HG02759 (cell line): ENCODE measurements around the gene SIK3.
A peak's percentile ranks its signal among the peaks of the same experiment; 100 is the strongest.

Source experiments
- ATAC-seq: cut with Tn5 transposase; IDR thresholded peaks from one replicate; pipeline ENCODE4 v1.9.1; 2021; ENCODE audit warnings: mild to moderate bottlenecking, moderate library complexity; ENCODE audit not compliant: unreplicated experiment

Gene SIK3

DNA sequence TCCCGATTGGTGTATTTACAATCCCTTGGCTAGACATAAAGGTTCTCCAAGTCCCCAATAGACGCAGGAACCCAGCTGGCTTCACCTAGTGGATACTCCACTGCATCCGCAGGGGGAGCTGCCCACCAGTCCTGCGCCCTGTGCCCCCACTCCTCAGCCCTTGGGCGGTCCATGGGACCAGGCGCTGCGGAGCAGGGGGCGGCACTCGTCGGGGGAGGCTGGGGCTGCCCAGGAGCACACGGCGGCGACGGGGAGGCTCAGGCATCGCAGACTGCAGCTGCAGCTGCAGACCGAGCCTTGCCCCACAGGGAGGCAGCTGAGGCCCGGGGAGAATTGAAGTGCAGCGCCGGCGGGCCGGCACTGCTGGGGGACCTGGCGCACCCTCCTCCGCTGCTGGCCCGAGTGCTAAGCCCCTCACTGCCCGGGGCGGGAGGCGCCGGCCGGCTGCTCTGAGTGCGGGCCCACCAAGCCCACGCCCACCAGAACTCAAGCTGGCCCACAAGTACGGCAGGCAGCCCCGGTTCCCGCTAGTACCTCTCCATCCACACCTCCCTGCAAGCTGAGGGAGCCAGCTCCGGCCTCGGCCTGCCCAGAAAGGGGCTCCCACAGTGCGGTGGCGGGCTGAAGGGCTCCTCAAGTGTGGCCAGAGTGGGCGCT lies 12.2 kb upstream of the SIK3 start:
- no peak for ATAC-seq

GRCh38 chr11:117107701-117108590 lies 9.7 kb upstream of the SIK3 start:
- no peak for ATAC-seq

DNA sequence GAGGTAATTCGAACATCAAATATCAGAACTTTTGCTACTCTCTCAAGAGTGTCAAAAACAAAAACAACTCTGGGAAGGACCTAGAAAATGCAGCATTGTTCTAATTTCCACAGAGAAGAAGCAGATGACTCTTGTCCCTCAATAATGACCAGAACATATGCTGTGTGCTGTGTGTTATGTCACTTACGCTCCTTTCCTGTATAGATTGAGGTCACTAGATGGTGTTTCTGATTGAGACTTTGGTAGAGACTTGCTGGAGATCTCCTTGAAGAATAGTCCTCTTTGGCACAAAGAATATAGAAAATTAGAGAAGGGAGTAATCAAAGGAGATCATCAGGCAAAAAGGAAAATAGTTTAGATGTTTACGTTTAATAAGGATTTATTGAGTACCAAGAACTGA lies 2.3 kb upstream of the SIK3 start:
- no peak for ATAC-seq

DNA sequence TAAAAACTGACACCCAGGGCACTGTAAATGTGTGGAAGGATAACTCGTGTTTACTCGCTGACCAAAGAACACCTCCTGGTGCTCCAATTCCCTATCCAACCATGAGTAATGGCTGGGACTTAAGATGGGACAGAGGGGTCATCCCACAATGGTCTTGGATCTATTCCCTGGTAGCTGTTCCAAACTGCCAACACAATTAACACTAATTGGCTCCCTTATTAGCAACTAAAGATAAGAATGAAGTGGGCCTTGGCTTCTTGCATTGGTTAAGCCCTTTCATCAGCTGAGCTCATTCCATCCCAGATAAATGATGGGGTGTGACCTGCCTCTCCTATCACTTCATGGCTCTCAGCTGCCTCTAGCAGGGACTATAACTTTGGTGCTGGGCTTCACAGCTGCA lies 1.5 kb upstream of the SIK3 start:
- ATAC-seq = no peak

GRCh38 chr11:117097389-117098268 lies 599 bp downstream of the SIK3 start:
- peak; percentile 37 for ATAC-seq

DNA sequence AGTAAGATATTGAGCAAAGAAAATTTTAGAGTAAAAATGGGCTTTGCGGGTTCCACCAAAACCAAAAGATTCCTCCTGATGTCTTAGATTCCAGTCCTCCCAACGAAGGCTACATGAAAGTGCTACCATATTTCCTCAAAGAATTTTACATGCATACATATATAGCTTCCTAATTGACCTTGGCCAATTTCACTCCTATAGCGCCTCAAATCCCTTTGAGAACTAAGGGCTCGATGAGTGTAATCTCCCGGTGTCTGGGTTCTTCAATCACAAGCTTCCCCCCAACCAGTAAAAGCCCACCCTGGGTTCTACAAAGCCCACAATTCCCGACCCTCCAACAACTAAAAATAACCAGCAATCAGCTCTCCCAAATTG lies 1.2 kb downstream of the SIK3 start:
- no peak for ATAC-seq

- peak; percentile 30 for ATAC-seq
Measured at GRCh38 chr11:117096201-117096991, 1.8 kb downstream of the SIK3 start.

DNA sequence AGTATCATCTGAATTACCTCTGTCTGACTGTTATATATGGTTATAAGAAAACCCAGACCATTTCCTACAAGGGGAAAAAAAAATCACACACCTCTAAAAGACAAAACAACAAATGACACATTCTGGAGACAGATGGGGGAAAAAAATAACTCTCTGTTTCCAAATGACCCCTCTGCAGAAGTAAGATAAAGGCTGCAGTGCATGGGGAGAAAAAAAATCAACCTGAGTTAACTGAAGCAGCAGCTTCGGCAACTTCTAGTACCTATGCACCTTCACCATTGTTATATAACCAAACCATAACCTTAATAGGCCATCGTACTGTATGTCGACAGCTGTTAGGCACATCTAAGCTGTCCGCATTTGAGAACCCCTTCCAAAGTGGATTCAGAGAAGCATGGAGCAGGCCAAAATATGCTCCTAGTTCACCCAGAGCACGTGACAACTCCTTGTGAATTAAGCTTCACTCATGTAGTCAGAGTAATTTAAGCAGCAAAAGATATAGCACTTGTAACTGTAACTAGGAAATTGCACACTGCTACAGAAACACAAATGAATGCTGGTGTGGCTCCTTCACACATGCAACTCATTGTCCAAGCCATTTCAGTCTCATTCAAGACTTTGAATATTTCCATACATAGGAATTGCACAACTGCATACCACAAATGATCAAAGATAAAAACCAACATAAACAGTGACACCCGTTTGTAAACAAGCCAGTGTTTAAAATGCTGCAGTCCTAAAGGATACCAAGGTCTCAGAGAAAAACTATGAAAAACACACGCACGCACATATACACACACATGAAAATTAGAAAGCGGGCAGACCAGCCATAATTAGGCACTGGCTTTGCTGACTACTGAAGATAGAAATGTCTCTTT lies 2.7 kb downstream of the SIK3 start:
- ATAC-seq = no peak

- no peak for ATAC-seq
Measured at GRCh38 chr11:117094776-117095175, 3.5 kb downstream of the SIK3 start.

DNA sequence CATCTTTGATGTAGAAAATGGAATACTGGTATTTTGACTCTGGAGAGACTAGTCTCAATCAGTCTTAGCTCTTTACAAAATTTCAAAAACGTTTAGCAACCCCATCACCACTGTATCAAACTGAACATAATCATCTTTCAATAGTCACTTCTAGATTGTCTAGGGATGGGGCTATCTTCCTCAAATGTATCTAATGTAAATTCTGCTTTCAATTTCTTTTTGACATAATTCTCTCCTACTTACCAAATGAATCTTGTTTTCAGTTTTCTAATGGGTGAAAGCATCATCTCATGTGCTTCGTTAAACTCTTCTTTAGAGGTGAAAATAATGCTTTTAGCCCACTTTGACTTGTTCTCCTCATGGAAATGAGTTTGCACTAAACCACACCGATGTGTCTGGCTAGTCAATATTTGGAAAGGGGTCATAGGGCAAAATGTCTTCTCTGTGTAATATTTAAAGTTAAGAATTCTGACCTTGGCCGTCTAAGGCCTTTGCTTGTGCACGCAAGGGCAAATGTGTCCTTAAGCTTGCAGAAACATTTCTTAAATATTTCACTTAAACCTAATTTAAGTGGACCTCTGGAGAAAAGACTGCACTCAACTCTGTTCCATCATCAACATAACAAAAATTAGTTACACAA lies 5.2 kb downstream of the SIK3 start:
- ATAC-seq = no peak

DNA sequence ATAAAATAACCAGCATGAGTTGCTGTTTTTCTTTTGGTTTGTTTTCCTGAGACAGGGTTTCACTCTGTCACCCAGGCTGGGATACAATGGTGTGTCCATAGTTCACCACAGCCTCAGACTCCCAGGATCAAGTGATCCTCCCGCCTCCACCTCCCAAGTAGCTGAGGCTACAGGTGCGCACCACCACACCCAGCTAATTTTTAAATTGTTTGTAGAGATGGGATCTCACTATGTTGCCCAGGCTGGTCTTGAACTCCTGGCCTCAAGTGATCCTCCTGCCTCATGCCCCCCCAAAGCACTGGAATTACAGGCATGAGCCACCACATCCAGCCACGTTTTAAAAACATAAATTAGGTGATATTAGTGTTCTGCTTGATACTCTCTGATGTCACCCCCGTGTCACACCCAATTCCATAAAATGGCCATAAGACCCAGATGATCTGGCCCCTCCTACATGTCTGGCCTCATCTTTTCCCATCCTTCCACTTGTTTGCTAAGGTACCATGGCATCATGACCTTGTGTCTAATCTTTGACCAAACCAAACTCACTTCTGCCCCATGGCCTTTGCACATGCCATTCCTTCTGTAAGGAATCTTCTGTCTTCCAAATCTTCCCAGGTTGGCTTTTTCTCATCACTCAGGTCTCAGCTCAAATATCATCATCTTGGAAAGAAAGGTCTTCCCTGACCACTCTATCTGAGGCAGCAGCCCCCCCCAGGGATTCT lies 6.3 kb downstream of the SIK3 start:
- ATAC-seq = no peak

- ATAC-seq = no peak
Measured at GRCh38 chr11:117090111-117090706, 8.0 kb downstream of the SIK3 start.

- ATAC-seq = no peak
Measured at GRCh38 chr11:117089685-117090084, 8.5 kb downstream of the SIK3 start.

- no peak for ATAC-seq
Measured at GRCh38 chr11:117087446-117087845, 10.8 kb downstream of the SIK3 start.

DNA sequence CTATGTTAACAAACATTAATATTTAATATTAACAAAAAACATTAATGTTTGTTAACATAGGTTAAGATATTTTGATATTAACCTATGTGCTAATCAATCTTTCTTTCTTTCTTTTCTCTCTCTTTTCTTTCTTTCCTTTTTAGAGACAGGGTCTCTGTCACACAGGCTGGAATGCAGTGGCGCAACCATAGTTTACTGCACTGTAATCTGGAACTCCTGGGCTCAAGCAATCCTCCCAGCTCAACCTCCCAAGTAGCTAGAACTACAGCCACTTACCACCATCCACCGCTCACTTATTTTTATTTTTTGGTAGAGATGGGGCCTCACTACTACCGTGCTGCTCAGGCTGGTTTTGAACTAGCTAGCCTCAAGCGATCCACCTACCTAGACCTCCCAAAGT lies 13.2 kb downstream of the SIK3 start:
- no peak for ATAC-seq

- ATAC-seq = no peak
Measured at GRCh38 chr11:117083011-117083935, 15.0 kb downstream of the SIK3 start.

GRCh38 chr11:117081908-117082307 lies 16.3 kb downstream of the SIK3 start:
- ATAC-seq = no peak
